KOPT-K1 (cell line): Measurements from ENCODE around the gene CCDC50.

Experiments used
- H3K27ac ChIP-seq: fragments of 200-600 bp; sonication (generic); 2 replicates; pipeline ENCODE4 v1.5.1; 2016; ENCODE audit warnings: antibody characterized with exemption, mild to moderate bottlenecking, low read depth, low read length; ENCODE audit not compliant: poor library complexity, severe bottlenecking
- H3K36me3 ChIP-seq: fragments of 200-600 bp; sonication (generic); 2 replicates; pipeline ENCODE4 v1.5.1; 2017; ENCODE audit warnings: antibody characterized with exemption, mild to moderate bottlenecking, low read length, moderate library complexity; ENCODE audit not compliant: insufficient read depth
- H3K9me3 ChIP-seq: fragments of 200-600 bp; sonication (generic); 2 replicates; pipeline ENCODE4 v1.5.1; 2017; ENCODE audit warnings: antibody characterized with exemption, low read length, mild to moderate bottlenecking; ENCODE audit not compliant: insufficient read depth, poor library complexity, severe bottlenecking

Gene CCDC50

GRCh38 chr3:191432162-191432561, 103.0 kb downstream of the CCDC50 start:
- Histone ChIP-seq H3K9me3 (no peaks in the 10 kb centered on the region), H3K36me3 (no peaks in the 10 kb centered on the region), H3K27ac (no peak overlapping the region)

GRCh38 chr3:191434024-191434423, 104.8 kb downstream of the CCDC50 start:
- no peaks in the 10 kb centered on the region for H3K36me3 ChIP-seq
- H3K9me3 ChIP-seq = no peaks in the 10 kb centered on the region
- no peak overlapping the region for H3K27ac ChIP-seq

GRCh38 chr3:191435981-191436380, 106.8 kb downstream of the CCDC50 start:
- Histone ChIP-seq H3K9me3 (no peaks in the 10 kb centered on the region), H3K36me3 (no peaks in the 10 kb centered on the region), H3K27ac (no peak overlapping the region)

GRCh38 chr3:191438150-191438814, 109.1 kb downstream of the CCDC50 start:
- H3K27ac ChIP-seq = no peak overlapping the region
- H3K9me3 ChIP-seq = no peaks in the 10 kb centered on the region
- no peaks in the 10 kb centered on the region for H3K36me3 ChIP-seq

- no peaks in the 10 kb centered on the region for H3K9me3 ChIP-seq
- no peak overlapping the region for H3K27ac ChIP-seq
- no peaks in the 10 kb centered on the region for H3K36me3 ChIP-seq
Measured at GRCh38 chr3:191440532-191440931, 111.3 kb downstream of the CCDC50 start.

- H3K9me3 ChIP-seq = no peaks in the 10 kb centered on the region
- no peaks in the 10 kb centered on the region for H3K36me3 ChIP-seq
- no peak overlapping the region for H3K27ac ChIP-seq
Measured at GRCh38 chr3:191441687-191442086, 112.5 kb downstream of the CCDC50 start.

GRCh38 chr3:191444569-191444968, 115.4 kb downstream of the CCDC50 start:
- no peaks in the 10 kb centered on the region for H3K36me3 ChIP-seq
- H3K9me3 ChIP-seq = no peaks in the 10 kb centered on the region
- H3K27ac ChIP-seq = no peak overlapping the region
